GM19023 (cell line): ENCODE data around the gene WIF1.

Experiments
- ATAC-seq: cut with Tn5 transposase; IDR thresholded peaks from one replicate; pipeline ENCODE4 v1.9.1; 2021; ENCODE audit warnings: mild to moderate bottlenecking, moderate library complexity; ENCODE audit not compliant: unreplicated experiment

The WIF1 gene

GRCh38 chr12:65123435-65124063 is 2.4 kb upstream of the WIF1 start:
- ATAC-seq = no peak

- ATAC-seq = no peak
Observed at GRCh38 chr12:65122703-65123102, 1.6 kb upstream of the WIF1 start.

GRCh38 chr12:65121956-65122469 is 908 bp upstream of the WIF1 start:
- ATAC-seq = no peak

GRCh38 chr12:65119063-65119462 is 2.0 kb downstream of the WIF1 start:
- no peak for ATAC-seq

- ATAC-seq = no peak
Observed at GRCh38 chr12:65113621-65114035, 7.5 kb downstream of the WIF1 start.

- ATAC-seq = no peak
Observed at GRCh38 chr12:65106948-65107347, 14.2 kb downstream of the WIF1 start.

GRCh38 chr12:65100140-65100539 is 21.0 kb downstream of the WIF1 start:
- ATAC-seq = no peak

GRCh38 chr12:65099182-65099581 is 21.9 kb downstream of the WIF1 start:
- no peak for ATAC-seq

- ATAC-seq = no peak
Observed at GRCh38 chr12:65098364-65098763, 22.7 kb downstream of the WIF1 start.

GRCh38 chr12:65094722-65095121 is 26.4 kb downstream of the WIF1 start:
- no peak for ATAC-seq

GRCh38 chr12:65093606-65094005 is 27.5 kb downstream of the WIF1 start:
- ATAC-seq = no peak

GRCh38 chr12:65090461-65090860 is 30.6 kb downstream of the WIF1 start:
- no peak for ATAC-seq

- ATAC-seq = no peak
Observed at GRCh38 chr12:65086236-65086635, 34.9 kb downstream of the WIF1 start.

GRCh38 chr12:65084579-65084978 is 36.5 kb downstream of the WIF1 start:
- ATAC-seq = no peak

- ATAC-seq = no peak
Observed at GRCh38 chr12:65083581-65083980, 37.5 kb downstream of the WIF1 start.

- no peak for ATAC-seq
Observed at GRCh38 chr12:65082406-65082805, 38.7 kb downstream of the WIF1 start.

GRCh38 chr12:65081496-65081895 is 39.6 kb downstream of the WIF1 start:
- ATAC-seq = no peak

- no peak for ATAC-seq
Observed at GRCh38 chr12:65074932-65075331, 46.2 kb downstream of the WIF1 start.

GRCh38 chr12:65069336-65069735 is 51.8 kb downstream of the WIF1 start:
- no peak for ATAC-seq

GRCh38 chr12:65067383-65067782 is 53.7 kb downstream of the WIF1 start:
- no peak for ATAC-seq

GRCh38 chr12:65055859-65056258 is 65.2 kb downstream of the WIF1 start:
- no peak for ATAC-seq

- no peak for ATAC-seq
Observed at GRCh38 chr12:65051218-65051617, 69.9 kb downstream of the WIF1 start.

- ATAC-seq = no peak
Observed at GRCh38 chr12:65045269-65045668, 75.8 kb downstream of the WIF1 start.
